Sigmoid colon (tissue), 7 donors: Measurements from ENCODE around the gene ATXN2L. TPM values are rescaled to one million over a fixed set of nuclear protein-coding genes. Genes with fewer than 3 reads are reported as not detected.

Experiments used
- DNase-seq: peaks from one replicate; pipeline ENCODE4 v3.0.0-alpha.2; 2019
- H3K27ac ChIP-seq, 4 donors: fragments of 200-600 bp; sonication (generic); one replicate each; pipeline ENCODE4 v1.5.1; 2016 to 2019; ENCODE audit warnings: mild to moderate bottlenecking in 1 of 4
- H3K27me3 ChIP-seq, 3 donors: fragments of 200-600 bp; sonication (generic); one replicate each; pipeline ENCODE4 v1.5.1; 2019; ENCODE audit warnings: mild to moderate bottlenecking in 1 of 3
- H3K36me3 ChIP-seq, 4 donors: fragments of 200-600 bp; sonication (generic); one replicate each; pipeline ENCODE4 v1.5.1; 2016 to 2019
- H3K4me1 ChIP-seq, 4 donors: fragments of 200-600 bp; sonication (generic); one replicate each; pipeline ENCODE4 v1.5.1; 2017 to 2019
- H3K4me3 ChIP-seq, 4 donors: fragments of 200-600 bp; sonication (generic); one replicate each; pipeline ENCODE4 v1.5.1; 2017 to 2019; ENCODE audit warnings: mild to moderate bottlenecking in 2 of 4, moderate library complexity in 1 of 4
- H3K9me3 ChIP-seq, 4 donors: fragments of 200-600 bp in 3 of 4; sonication (generic) in 3 of 4; one replicate each; pipeline versions ENCODE4 v1.5.1 to v1.6.1; 2013 to 2019
- CTCF ChIP-seq, 4 experiments: fragments of 450-650 bp in 3 of 4; fragments of 200-600 bp in 1 of 4; IDR thresholded peaks; one replicate each; pipeline ENCODE4 v1.5.1; 2016 to 2019; ENCODE audit warnings: antibody characterized with exemption in 4 of 4, mild to moderate bottlenecking in 3 of 4, moderate library complexity in 2 of 4
- EP300 ChIP-seq, 4 donors: sonication (generic); formaldehyde crosslinking; IDR thresholded peaks; one replicate each; pipeline ENCODE4 v1.6.1; 2017; ENCODE audit warnings: antibody characterized with exemption in 4 of 4
- POLR2A ChIP-seq, 2 donors: fragments of 450-650 bp; IDR thresholded peaks; one replicate each; pipeline ENCODE4 v1.6.1; 2016; ENCODE audit warnings: antibody characterized with exemption in 2 of 2, mild to moderate bottlenecking in 2 of 2, moderate library complexity in 2 of 2
- POLR2AphosphoS5 ChIP-seq, 4 donors: sonication (generic); formaldehyde crosslinking; IDR thresholded peaks; one replicate each; pipeline ENCODE4 v1.6.1; 2017; ENCODE audit warnings: antibody characterized with exemption in 4 of 4
- WGBS, 2 donors: extraction: QIAGEN DNeasy Blood & Tissue Kit; methylation state at CpG; one replicate each; pipeline ENCODE4 v1.1.7; 2013; 5-methylcytosine and 5-hydroxymethylcytosine counted together
- intact Hi-C: fragments of 100-400 bp; cut with DNase I; formaldehyde crosslinking; loops from one replicate; pipeline ENCODE4 v1.15.1; 2023
- polyA plus RNA-seq, 3 donors: library from polyadenylated mRNA; stranded (reverse); fragments of 200-250 nt; gene quantifications; one replicate each; pipeline ENCODE4 v1.2.3, GENCODE V29; 2013
- total RNA-seq, 4 donors: library from RNA; depleted of rRNA; stranded (reverse); fragments of >200 nt; gene quantifications; one replicate each; pipeline ENCODE4 v1.1.0, GENCODE V29; 2016
- donor health status: healthy with polysubstance abuse.
- donor health status: Bipolar disorder and iron deficiency.
- donor health status: healthy.

The ATXN2L gene
- total and polyA plus RNA-seq, 7 donors = 25.9 to 89.9 (median 51.7) TPM

GRCh38 chr16:28837672-28838557, 15.1 kb downstream of the ATXN2L start:
- Histone ChIP-seq H3K27ac (no peak overlapping the region), H3K4me1 (peaks cover 0 to 6% (median 0%) of the 10 kb centered on the region in 4 donors), H3K4me3 (no peak overlapping the region), H3K9me3 (no peaks in the 10 kb centered on the region), H3K27me3 (no peaks in the 10 kb centered on the region), H3K36me3 (peaks cover 39 to 72% (median 61%) of the 10 kb centered on the region in 4 donors)
- TF ChIP-seq CTCF (IDR thresholded peaks at IDR 0.05) (no peak), POLR2A (IDR thresholded peaks at IDR 0.05) (no peak), EP300 (IDR thresholded peaks at IDR 0.05) (no peak), POLR2AphosphoS5 (IDR thresholded peaks at IDR 0.05) (no peak)
- no peak for DNase-seq
- intact Hi-C loops = no loop called here
- 92 to 95% methylated on average over 7 of the region's 7 CpGs for WGBS, 2 donors

GRCh38 chr16:28838558-28838918, 15.7 kb downstream of the ATXN2L start:
- Histone ChIP-seq H3K27ac (no peak overlapping the region), H3K4me3 (no peak overlapping the region), H3K27me3 (no peaks in the 10 kb centered on the region), H3K4me1 (peaks cover 0 to 6% (median 0%) of the 10 kb centered on the region in 4 donors), H3K9me3 (no peaks in the 10 kb centered on the region), H3K36me3 (peaks cover 38 to 72% (median 61%) of the 10 kb centered on the region in 4 donors)
- intact Hi-C loops = no loop called here
- WGBS, 2 donors = 96 to 98% methylated on average over 1 of the region's 1 CpG
- no peak for DNase-seq
- TF ChIP-seq POLR2AphosphoS5 (IDR thresholded peaks at IDR 0.05) (no peak), CTCF (IDR thresholded peaks at IDR 0.05) (no peak), POLR2A (IDR thresholded peaks at IDR 0.05) (no peak), EP300 (IDR thresholded peaks at IDR 0.05) (no peak)

GRCh38 chr16:28839004-28839639, 16.3 kb downstream of the ATXN2L start:
- H3K4me1 ChIP-seq = peaks cover 0 to 6% (median 0%) of the 10 kb centered on the region in 4 donors
- no peak overlapping the region for H3K4me3 ChIP-seq
- intact Hi-C loops = no loop called here
- no peak overlapping the region for H3K27ac ChIP-seq
- 96 to 97% methylated on average over 14 of the region's 14 CpGs for WGBS, 2 donors
- no peaks in the 10 kb centered on the region for H3K27me3 ChIP-seq
- H3K36me3 ChIP-seq = peaks cover 40 to 72% (median 61%) of the 10 kb centered on the region in 4 donors
- H3K9me3 ChIP-seq = no peaks in the 10 kb centered on the region
- TF ChIP-seq CTCF (IDR thresholded peaks at IDR 0.05) = no peak
- TF ChIP-seq EP300 (IDR thresholded peaks at IDR 0.05) = no peak
- no peak for TF ChIP-seq POLR2AphosphoS5 (IDR thresholded peaks at IDR 0.05)
- no peak for TF ChIP-seq POLR2A (IDR thresholded peaks at IDR 0.05)
- DNase-seq = no peak

GRCh38 chr16:28839899-28840298, 17.1 kb downstream of the ATXN2L start:
- intact Hi-C loops = no loop called here
- no peak for DNase-seq
- H3K36me3 ChIP-seq = peaks cover 39 to 72% (median 61%) of the 10 kb centered on the region in 4 donors
- H3K9me3 ChIP-seq = no peaks in the 10 kb centered on the region
- no peaks in the 10 kb centered on the region for H3K27me3 ChIP-seq
- TF ChIP-seq POLR2AphosphoS5 (IDR thresholded peaks at IDR 0.05) = no peak
- H3K4me1 ChIP-seq = peaks cover 0 to 10% (median 5%) of the 10 kb centered on the region in 4 donors
- no peak overlapping the region for H3K27ac ChIP-seq
- WGBS, 2 donors = 31 to 80% methylated on average over 1 of the region's 1 CpG
- H3K4me3 ChIP-seq = no peak overlapping the region

GRCh38 chr16:28842696-28843095, 19.9 kb downstream of the ATXN2L start:
- intact Hi-C loops = no loop called here
- TF ChIP-seq EP300 (IDR thresholded peaks at IDR 0.05) = no peak
- TF ChIP-seq POLR2AphosphoS5 (IDR thresholded peaks at IDR 0.05) = peak in 1 of 4 donors; percentile 9

More at GRCh38 chr16:28842696-28843095, 19.9 kb downstream of the ATXN2L start:
- 94 to 95% methylated on average over 7 of the region's 7 CpGs for WGBS, 2 donors
- H3K27ac ChIP-seq = no peak overlapping the region
- no peaks in the 10 kb centered on the region for H3K27me3 ChIP-seq
- DNase-seq = no peak
- H3K36me3 ChIP-seq = peaks cover 24 to 44% (median 40%) of the 10 kb centered on the region in 4 donors
- H3K9me3 ChIP-seq = no peaks in the 10 kb centered on the region
- peaks cover 0 to 28% (median 23%) of the 10 kb centered on the region in 4 donors for H3K4me1 ChIP-seq
- H3K4me3 ChIP-seq = no peak overlapping the region
